Colonic mucosa (tissue), 4 donors: ENCODE data around the gene CGRRF1. TPM values are rescaled to one million over a fixed set of nuclear protein-coding genes. Genes with fewer than 3 reads are reported as not detected.

ENCODE experiments used
- DNase-seq: peaks from one replicate; pipeline ENCODE4 v3.0.0-alpha.2; 2020
- H3K27ac ChIP-seq: fragments of 200-600 bp; one replicate; pipeline ENCODE4 v1.8.0; 2021
- H3K27me3 ChIP-seq: fragments of 200-600 bp; one replicate; pipeline ENCODE4 v1.8.0; 2021
- H3K36me3 ChIP-seq: fragments of 200-600 bp; one replicate; pipeline ENCODE4 v1.8.0; 2021
- H3K4me1 ChIP-seq: fragments of 200-600 bp; one replicate; pipeline ENCODE4 v1.8.0; 2021; ENCODE audit warnings: mild to moderate bottlenecking
- H3K4me3 ChIP-seq: fragments of 200-600 bp; one replicate; pipeline ENCODE4 v1.8.0; 2021
- H3K9ac ChIP-seq, 2 donors: one replicate each; pipeline ENCODE4 v1.7.0; 2013; ENCODE audit warnings: control low read depth in 2 of 2, low read depth in 2 of 2, low read length in 2 of 2
- H3K9me3 ChIP-seq: fragments of 200-600 bp; one replicate; pipeline ENCODE4 v1.8.0; 2021
- intact Hi-C: fragments of 100-400 bp; cut with DNase I; formaldehyde crosslinking; loops from one replicate; pipeline ENCODE4 v1.14.1; 2022
- total RNA-seq, 2 donors: library from RNA; stranded (reverse); fragmentation: NEBNext Ultra II Directional in 1 of 2; extraction: Animal tissue kit (Norgen Biotek cat#: 25700) in 1 of 2; gene quantifications; one replicate each; pipeline ENCODE4 v1.2.1, GENCODE V29; 2021
- TF ChIP-seq, protein P1 (sequence below): fragments of 200-600 bp; IDR thresholded peaks from one replicate; pipeline ENCODE4 v1.8.0; 2022; ENCODE audit warnings: antibody characterized with exemption, mild to moderate bottlenecking
- donor health status: healthy.
- donor health status: DM: no; HTN: no; CAD: no.
- donor health status: DM: no; HTN: no; CAD: no.

The CGRRF1 gene
- total RNA-seq, 2 donors from 2014 or later = 13.2 to 21.3 TPM

DNA sequence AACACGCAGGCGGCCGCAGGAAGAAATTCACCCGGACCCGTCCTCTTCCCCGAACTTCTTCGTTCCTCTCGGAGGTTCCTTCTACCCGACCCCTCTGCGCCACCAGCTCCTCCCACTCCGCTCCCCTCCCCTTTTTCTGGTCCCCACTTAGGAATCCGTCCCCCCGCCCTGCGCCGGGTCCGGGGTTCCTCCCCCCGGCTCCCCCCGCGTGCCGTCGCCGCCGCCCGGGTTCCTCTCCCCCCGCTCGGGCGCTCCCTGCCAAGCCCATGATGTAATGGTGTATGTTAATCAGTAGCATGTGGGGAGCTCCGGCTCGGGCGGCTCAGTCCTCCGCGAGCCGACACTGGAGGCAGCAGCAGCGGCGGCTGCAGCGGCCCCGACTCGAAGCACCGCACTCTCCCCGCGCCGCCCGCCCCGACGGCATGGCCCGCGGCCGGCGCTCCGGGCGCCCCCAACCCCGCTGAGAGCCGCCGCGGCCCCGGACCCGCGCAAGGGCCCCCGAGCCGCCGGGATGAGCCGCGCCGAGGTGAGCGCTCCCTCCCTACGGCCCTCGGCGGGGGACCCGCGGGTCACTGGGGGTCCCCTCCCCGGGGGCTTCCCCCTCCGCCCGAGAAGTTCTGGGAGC, 56.2 kb downstream of the CGRRF1 start:
- Histone ChIP-seq H3K9ac (peak overlapping the region; percentile 94 to 98), H3K36me3 (no peaks in the 10 kb centered on the region), H3K9me3 (no peaks in the 10 kb centered on the region), H3K4me1 (peaks cover 5% of the 10 kb centered on the region), H3K27me3 (no peaks in the 10 kb centered on the region), H3K4me3 (peak overlapping the region; percentile 60), H3K27ac (peak overlapping the region; percentile 99)
- intact Hi-C loops = loop anchor here (2.0 to 10.0 kb wide), 3 partner anchors 207 to 339 kb away; partner anchors contain the start of gene GCH1
- DNase-seq = peak; percentile 92
- TF ChIP-seq, protein P1, sequence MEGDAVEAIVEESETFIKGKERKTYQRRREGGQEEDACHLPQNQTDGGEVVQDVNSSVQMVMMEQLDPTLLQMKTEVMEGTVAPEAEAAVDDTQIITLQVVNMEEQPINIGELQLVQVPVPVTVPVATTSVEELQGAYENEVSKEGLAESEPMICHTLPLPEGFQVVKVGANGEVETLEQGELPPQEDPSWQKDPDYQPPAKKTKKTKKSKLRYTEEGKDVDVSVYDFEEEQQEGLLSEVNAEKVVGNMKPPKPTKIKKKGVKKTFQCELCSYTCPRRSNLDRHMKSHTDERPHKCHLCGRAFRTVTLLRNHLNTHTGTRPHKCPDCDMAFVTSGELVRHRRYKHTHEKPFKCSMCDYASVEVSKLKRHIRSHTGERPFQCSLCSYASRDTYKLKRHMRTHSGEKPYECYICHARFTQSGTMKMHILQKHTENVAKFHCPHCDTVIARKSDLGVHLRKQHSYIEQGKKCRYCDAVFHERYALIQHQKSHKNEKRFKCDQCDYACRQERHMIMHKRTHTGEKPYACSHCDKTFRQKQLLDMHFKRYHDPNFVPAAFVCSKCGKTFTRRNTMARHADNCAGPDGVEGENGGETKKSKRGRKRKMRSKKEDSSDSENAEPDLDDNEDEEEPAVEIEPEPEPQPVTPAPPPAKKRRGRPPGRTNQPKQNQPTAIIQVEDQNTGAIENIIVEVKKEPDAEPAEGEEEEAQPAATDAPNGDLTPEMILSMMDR = no peak

DNA sequence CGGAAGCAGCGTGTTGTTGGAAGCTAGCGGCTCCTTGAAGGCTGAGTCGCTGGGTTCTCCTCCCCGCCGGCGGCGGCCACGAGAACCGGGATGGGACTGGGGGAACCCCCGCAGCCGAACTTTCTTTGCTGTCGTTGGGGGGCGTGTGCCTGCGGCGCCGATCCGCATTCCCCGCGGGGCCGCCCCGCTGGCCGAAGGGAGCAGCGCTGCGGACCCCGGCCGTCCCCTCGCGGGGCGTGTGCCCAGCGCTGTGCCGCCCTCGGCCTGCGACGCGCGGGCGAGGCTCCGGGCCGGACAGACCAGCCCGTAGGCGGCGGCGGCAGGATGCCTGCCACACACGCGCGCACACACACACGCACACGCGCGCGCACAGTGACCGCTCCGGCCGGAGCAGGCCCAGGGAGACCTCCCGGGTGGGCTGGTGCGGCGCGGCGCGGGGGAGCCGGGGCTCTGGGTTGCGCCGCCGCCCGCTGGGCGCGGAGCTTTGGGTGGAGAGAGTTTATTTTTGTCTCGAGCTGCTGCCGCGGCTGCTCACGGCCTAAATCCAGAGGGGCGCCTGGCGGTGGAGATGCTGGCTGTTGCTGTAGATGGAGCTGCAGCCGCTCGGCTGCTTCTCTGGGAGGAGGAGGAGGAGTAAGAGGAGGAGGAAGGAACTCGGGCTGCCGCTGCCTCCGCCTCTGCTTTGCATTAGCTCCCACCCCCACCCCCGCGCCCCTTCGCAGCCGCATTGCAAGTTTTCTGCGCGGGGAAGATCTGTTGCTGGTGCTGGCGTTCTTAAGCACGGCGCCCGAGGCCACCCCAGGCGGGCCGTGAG, 56.9 kb downstream of the CGRRF1 start, which contains the start of gene SAMD4A:
TSS of gene SAMD4A (plus strand) at position 719 of the 814 bp plus-strand sequence. CDS start 789 bp downstream, outside the sequence.
- Histone ChIP-seq H3K9me3 (no peaks in the 10 kb centered on the region), H3K4me1 (peaks cover 5% of the 10 kb centered on the region), H3K36me3 (no peaks in the 10 kb centered on the region), H3K9ac (peak within 1 kb of the TSS; percentile 94 to 98), H3K27ac (peak within 1 kb of the TSS; percentile 99), H3K4me3 (peak within 1 kb of the TSS; percentile 60), H3K27me3 (no peaks in the 10 kb centered on the region)
- TF ChIP-seq, protein P1 = no peak
- intact Hi-C loops = loop anchor here (10.0 kb wide), 2 partner anchors 238 to 338 kb away; partner anchors contain the start of gene GCH1
- DNase-seq = peak; percentile 77

DNA sequence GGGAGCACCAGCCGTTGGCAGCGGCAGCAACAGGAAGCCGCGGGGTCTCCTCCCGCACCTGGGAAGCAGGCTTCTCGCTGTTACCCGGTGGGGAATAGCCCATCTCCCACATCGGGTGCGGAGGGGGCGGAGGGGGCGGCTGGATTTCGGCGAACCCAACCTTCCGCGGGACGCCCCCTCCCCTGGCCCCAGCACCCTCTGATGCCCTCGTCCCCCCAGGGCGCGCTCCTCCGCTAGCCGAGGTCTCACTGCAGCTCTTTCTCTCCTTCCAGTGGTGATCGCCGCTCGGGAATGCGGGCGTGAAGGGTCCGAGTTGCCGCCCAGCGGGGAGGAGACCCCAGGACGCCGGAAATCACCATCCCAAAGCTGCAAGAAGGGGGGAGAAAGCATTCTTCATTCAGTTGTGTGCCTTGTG, 57.5 kb downstream of the CGRRF1 start:
- Histone ChIP-seq H3K4me3 (peak overlapping the region; percentile 60), H3K27ac (peak overlapping the region; percentile 99), H3K4me1 (peaks cover 5% of the 10 kb centered on the region), H3K9me3 (no peaks in the 10 kb centered on the region), H3K36me3 (no peaks in the 10 kb centered on the region), H3K9ac (peak overlapping the region; percentile 69 to 98), H3K27me3 (no peaks in the 10 kb centered on the region)
- DNase-seq = peak; percentile 56
- TF ChIP-seq, protein P1 = no peak
- intact Hi-C loops = loop anchor here (10.0 kb wide), 2 partner anchors 238 to 338 kb away; partner anchors contain the start of gene GCH1

DNA sequence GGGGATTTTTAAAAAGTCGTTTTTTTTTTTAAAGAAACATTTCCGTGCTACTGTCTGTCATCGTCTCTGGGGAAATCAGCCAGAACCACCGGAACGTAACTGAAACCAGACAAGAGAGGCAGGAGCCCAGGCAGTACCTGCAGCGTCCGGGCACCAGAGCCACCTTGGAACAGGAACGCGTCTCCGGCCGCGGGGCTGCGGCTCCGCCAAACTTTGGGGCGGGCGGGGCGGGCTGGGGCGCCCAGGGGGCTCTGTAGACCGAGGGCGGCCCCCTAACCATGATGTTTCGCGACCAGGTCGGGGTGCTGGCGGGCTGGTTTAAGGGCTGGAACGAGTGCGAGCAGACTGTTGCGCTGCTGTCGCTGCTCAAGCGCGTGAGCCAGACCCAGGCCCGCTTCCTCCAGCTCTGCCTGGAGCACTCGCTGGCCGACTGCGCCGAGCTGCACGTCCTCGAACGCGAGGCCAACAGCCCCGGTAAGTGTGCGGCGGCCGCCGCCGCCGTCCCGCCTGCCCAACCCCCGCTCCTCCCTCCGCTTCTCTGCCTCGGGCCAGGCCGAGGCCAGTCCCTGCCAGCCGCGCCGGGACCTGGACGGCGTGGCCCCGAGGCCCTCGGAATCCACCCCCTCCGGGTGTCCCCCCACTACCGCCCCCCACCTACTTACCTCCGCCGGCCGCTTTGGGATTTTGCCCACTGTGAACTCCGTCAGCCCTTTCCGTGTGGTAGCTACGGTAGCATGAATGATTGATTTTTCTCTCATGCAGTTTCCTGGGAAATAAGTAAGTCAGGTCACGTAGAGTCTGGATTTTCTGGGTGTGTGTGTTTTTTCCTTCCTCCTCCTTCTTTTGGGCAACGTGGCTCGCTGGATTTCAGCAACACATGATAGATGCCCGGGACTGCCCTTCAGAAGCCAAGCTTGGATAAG, 58.2 kb downstream of the CGRRF1 start:
- peak overlapping the region; percentile 69 to 98 for H3K9ac ChIP-seq
- H3K4me3 ChIP-seq = peak overlapping the region; percentile 60
- peak; percentile 51 for DNase-seq
- H3K4me1 ChIP-seq = peaks cover 5% of the 10 kb centered on the region
- H3K27me3 ChIP-seq = no peaks in the 10 kb centered on the region
- TF ChIP-seq, protein P1 = no peak
- intact Hi-C loops = loop anchor here (10.0 kb wide), 2 partner anchors 237 to 337 kb away; partner anchors contain the start of gene GCH1
- H3K9me3 ChIP-seq = no peaks in the 10 kb centered on the region
- H3K27ac ChIP-seq = peak overlapping the region; percentile 99
- H3K36me3 ChIP-seq = no peaks in the 10 kb centered on the region
